ENCODE data around the gene ZW10. TPM values are rescaled to one million over a fixed set of nuclear protein-coding genes. Genes with fewer than 3 reads are reported as not detected.
"Not testable (repeated sequence)": the region's sequence is repeated elsewhere in the genome, so short reads cannot be mapped to it uniquely, and the experiment has no call there.

Gene ZW10
- total RNA-seq, 2 experiments from 2014 or later = 2.0 to 2.2 TPM

GRCh38 chr11:113771964-113772363 is 1.5 kb downstream of the ZW10 start:
- CTCF ChIA-PET = no interaction called here
- Mint-ChIP-seq H3K27ac (no peak overlapping the region), H3K27me3 (no peaks in the 10 kb centered on the region), H3K4me3 (peak overlapping the region; percentile 95), H3K4me1 (ENCODE audit: low read depth) (peaks cover 42% of the 10 kb centered on the region), H3K9me3 (no peaks in the 10 kb centered on the region), H3K36me3 (ENCODE audit: low read depth) (peaks cover 42% of the 10 kb centered on the region)
- no peaks in the 10 kb centered on the region for H3K9me3 ChIP-seq (ENCODE audit: control insufficient read depth in 1 of 2, insufficient read depth in 1 of 2, low read length in 2 of 2)
- ATAC-seq (ENCODE audit: poor library complexity) (no peak), DNase-seq (no peak)
- H3K36me3 ChIP-seq (ENCODE audit: insufficient read depth, low read length) = peaks cover 18% of the 10 kb centered on the region
- peaks cover 12% of the 10 kb centered on the region for H3K4me1 ChIP-seq (ENCODE audit: insufficient read depth, low read length)
- TF ChIP-seq, protein P1, sequence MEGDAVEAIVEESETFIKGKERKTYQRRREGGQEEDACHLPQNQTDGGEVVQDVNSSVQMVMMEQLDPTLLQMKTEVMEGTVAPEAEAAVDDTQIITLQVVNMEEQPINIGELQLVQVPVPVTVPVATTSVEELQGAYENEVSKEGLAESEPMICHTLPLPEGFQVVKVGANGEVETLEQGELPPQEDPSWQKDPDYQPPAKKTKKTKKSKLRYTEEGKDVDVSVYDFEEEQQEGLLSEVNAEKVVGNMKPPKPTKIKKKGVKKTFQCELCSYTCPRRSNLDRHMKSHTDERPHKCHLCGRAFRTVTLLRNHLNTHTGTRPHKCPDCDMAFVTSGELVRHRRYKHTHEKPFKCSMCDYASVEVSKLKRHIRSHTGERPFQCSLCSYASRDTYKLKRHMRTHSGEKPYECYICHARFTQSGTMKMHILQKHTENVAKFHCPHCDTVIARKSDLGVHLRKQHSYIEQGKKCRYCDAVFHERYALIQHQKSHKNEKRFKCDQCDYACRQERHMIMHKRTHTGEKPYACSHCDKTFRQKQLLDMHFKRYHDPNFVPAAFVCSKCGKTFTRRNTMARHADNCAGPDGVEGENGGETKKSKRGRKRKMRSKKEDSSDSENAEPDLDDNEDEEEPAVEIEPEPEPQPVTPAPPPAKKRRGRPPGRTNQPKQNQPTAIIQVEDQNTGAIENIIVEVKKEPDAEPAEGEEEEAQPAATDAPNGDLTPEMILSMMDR (IDR thresholded peaks at IDR 0.05) = no peak
- no peaks in the 10 kb centered on the region for H3K27me3 ChIP-seq (ENCODE audit: control insufficient read depth in 1 of 2, insufficient read depth in 2 of 2, low read length in 2 of 2)
- intact Hi-C loops (cut with DNase I, micrococcal nuclease) = loop anchor here (2.0 to 10.0 kb wide), 9 partner anchors 103 to 1697 kb away; partner anchors contain the start of genes TTC12 (in 2 of the 2), NKAPD1 (in 1 of the 2), PIH1D2 (in 1 of the 2) and REXO2 (in 1 of the 2)
- POLR2A ChIA-PET = no interaction called here
- H3K4me3 ChIP-seq (ENCODE audit: low read length) = no peak overlapping the region
- H3K27ac ChIP-seq (ENCODE audit: low read depth in 1 of 2, low read length in 2 of 2) = no peak overlapping the region

- no peak for ATAC-seq (ENCODE audit: poor library complexity)
- Histone ChIP-seq H3K4me3 (ENCODE audit: low read length) (no peak overlapping the region), H3K9me3 (ENCODE audit: control insufficient read depth in 1 of 2, insufficient read depth in 1 of 2, low read length in 2 of 2) (no peaks in the 10 kb centered on the region), H3K27ac (ENCODE audit: low read depth in 1 of 2, low read length in 2 of 2) (no peak overlapping the region), H3K27me3 (ENCODE audit: control insufficient read depth in 1 of 2, insufficient read depth in 2 of 2, low read length in 2 of 2) (no peaks in the 10 kb centered on the region), H3K36me3 (ENCODE audit: insufficient read depth, low read length) (peaks cover 41% of the 10 kb centered on the region), H3K4me1 (ENCODE audit: insufficient read depth, low read length) (no peaks in the 10 kb centered on the region)
- no peak for DNase-seq
- Mint-ChIP-seq H3K9me3 (no peaks in the 10 kb centered on the region), H3K27me3 (no peaks in the 10 kb centered on the region), H3K27ac (no peak overlapping the region), H3K4me1 (ENCODE audit: low read depth) (peaks cover 31% of the 10 kb centered on the region), H3K4me3 (no peak overlapping the region), H3K36me3 (ENCODE audit: low read depth) (peaks cover 77% of the 10 kb centered on the region)
- ChIA-PET POLR2A (no interaction called here), CTCF (interaction anchor here (0.8 to 1.0 kb wide), 2 partner anchors 9 kb away, joined by 3 read pairs; partner anchors contain the start of gene ZW10)
- TF ChIP-seq, protein P1 (IDR thresholded peaks at IDR 0.05) = no peak
- intact Hi-C loops (cut with DNase I, micrococcal nuclease) = no loop called here
Measured at GRCh38 chr11:113764527-113765219, 8.8 kb downstream of the ZW10 start.

DNA sequence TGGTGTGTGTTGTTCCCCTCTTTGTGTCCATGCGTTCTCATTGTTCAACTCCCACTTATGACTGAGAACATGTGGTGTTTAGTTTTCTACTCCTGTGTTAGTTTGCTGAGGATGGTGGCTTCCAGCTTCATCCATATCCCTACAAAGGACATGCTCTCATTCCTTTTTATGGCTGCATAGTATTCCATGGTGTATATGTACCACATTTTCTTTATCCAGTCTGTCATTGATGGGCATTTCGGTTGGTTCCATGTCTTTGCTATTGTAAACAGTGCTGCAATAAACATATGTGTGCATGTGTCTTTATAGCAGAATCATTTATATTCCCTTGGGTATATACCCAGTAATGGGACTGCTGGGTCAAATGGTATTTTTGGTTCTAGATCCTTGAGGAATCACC is 10.5 kb downstream of the ZW10 start:
- H3K4me3 ChIP-seq (ENCODE audit: low read length); POLR2A ChIA-PET; ATAC-seq (ENCODE audit: poor library complexity); H3K27ac Mint-ChIP-seq; H3K9me3 Mint-ChIP-seq; H3K27me3 ChIP-seq (ENCODE audit: control insufficient read depth in 1 of 2, insufficient read depth in 2 of 2, low read length in 2 of 2); H3K4me1 ChIP-seq (ENCODE audit: insufficient read depth, low read length); H3K27me3 Mint-ChIP-seq; H3K27ac ChIP-seq (ENCODE audit: low read depth in 1 of 2, low read length in 2 of 2); DNase-seq; H3K9me3 ChIP-seq (ENCODE audit: control insufficient read depth in 1 of 2, insufficient read depth in 1 of 2, low read length in 2 of 2); CTCF ChIA-PET; intact Hi-C loops (cut with DNase I, micrococcal nuclease); H3K4me3 Mint-ChIP-seq: not testable (repeated sequence)
- peaks cover 79% of the 10 kb centered on the region for H3K36me3 Mint-ChIP-seq (ENCODE audit: low read depth)
- peaks cover 30% of the 10 kb centered on the region for H3K4me1 Mint-ChIP-seq (ENCODE audit: low read depth)
- peaks cover 49% of the 10 kb centered on the region for H3K36me3 ChIP-seq (ENCODE audit: insufficient read depth, low read length)

DNA sequence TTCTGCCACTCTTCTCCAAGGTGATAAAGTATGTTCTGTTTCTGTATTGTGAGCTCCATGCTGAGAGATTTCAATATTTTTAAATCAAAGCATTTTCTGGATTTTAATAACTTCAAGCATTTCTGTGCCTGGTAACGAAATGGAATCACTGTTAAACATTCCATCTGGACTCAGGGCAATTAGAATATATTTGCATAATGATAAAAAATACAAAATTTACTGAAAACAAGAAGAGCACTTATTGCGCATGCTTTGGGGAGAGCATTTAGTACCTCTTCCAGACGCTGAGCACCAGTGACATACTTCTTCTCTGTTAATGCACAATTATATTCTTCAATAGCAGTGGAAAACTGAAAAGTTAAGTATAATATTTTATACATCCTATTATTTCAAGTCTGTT is 13.3 kb downstream of the ZW10 start:
- CTCF ChIA-PET = no interaction called here
- H3K9me3 ChIP-seq (ENCODE audit: control insufficient read depth in 1 of 2, insufficient read depth in 1 of 2, low read length in 2 of 2) = no peaks in the 10 kb centered on the region

More for the DNA sequence above, 13.3 kb downstream of the ZW10 start:
- peaks cover 92% of the 10 kb centered on the region for H3K36me3 Mint-ChIP-seq (ENCODE audit: low read depth)
- no peak overlapping the region for H3K27ac ChIP-seq (ENCODE audit: low read depth in 1 of 2, low read length in 2 of 2)
- H3K27ac Mint-ChIP-seq = no peak overlapping the region
- DNase-seq = no peak
- no peaks in the 10 kb centered on the region for H3K27me3 Mint-ChIP-seq
- peaks cover 17% of the 10 kb centered on the region for H3K4me1 Mint-ChIP-seq (ENCODE audit: low read depth)
- H3K4me3 Mint-ChIP-seq = no peak overlapping the region
- no peak for ATAC-seq (ENCODE audit: poor library complexity)
- TF ChIP-seq, protein P1 (IDR thresholded peaks at IDR 0.05) = no peak
- no peaks in the 10 kb centered on the region for H3K4me1 ChIP-seq (ENCODE audit: insufficient read depth, low read length)
- peaks cover 48% of the 10 kb centered on the region for H3K36me3 ChIP-seq (ENCODE audit: insufficient read depth, low read length)
- no peak overlapping the region for H3K4me3 ChIP-seq (ENCODE audit: low read length)
- no peaks in the 10 kb centered on the region for H3K27me3 ChIP-seq (ENCODE audit: control insufficient read depth in 1 of 2, insufficient read depth in 2 of 2, low read length in 2 of 2)
- POLR2A ChIA-PET = no interaction called here
- intact Hi-C loops (cut with DNase I, micrococcal nuclease) = no loop called here
- H3K9me3 Mint-ChIP-seq = no peaks in the 10 kb centered on the region

Measured in CD4-positive, alpha-beta T cell (primary cell).